ENCODE measurements around the gene KCNAB2.
A peak's percentile ranks its signal among the peaks of the same experiment; 100 is the strongest.

The KCNAB2 gene

DNA sequence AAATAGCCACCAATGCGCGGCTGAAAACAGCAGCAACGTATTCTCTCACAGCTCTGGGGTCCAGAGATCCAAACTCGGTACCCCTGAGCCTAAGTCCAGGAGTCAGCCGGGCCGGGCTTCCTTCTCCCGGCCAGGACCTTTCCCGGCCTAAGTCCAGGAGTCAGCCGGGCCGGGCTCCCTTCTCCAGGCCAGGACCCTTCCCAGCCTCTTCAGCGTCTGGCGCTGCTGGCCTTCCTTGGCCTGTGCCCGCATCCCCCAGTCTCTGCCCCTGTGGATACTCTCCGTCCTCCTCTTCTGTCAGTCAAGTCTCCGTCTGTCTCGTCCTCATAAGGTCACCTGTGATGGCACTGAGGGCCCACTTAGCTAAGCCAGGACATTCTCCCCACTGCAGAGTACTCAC, 32.2 kb downstream of the KCNAB2 start (continued):
- no peak for TF ChIP-seq CSRNP3 (CRISPR knock-in tag; IDR thresholded peaks at IDR 0.05)

GRCh38 chr1:6080469-6080868, 34.8 kb downstream of the KCNAB2 start:
- no peak for TF ChIP-seq TSHZ2 (CRISPR knock-in tag; IDR thresholded peaks at IDR 0.05)
- TF ChIP-seq GLIS3 (CRISPR knock-in tag; IDR thresholded peaks at IDR 0.05): no peak
- TF ChIP-seq CSRNP3 (CRISPR knock-in tag; IDR thresholded peaks at IDR 0.05): no peak
- no peak for TF ChIP-seq PPARA (CRISPR knock-in tag; IDR thresholded peaks at IDR 0.05; ENCODE audit: borderline replicate concordance)
- ATAC-seq: peak; percentile 27; the same call in 2 of the 3 replicates

DNA sequence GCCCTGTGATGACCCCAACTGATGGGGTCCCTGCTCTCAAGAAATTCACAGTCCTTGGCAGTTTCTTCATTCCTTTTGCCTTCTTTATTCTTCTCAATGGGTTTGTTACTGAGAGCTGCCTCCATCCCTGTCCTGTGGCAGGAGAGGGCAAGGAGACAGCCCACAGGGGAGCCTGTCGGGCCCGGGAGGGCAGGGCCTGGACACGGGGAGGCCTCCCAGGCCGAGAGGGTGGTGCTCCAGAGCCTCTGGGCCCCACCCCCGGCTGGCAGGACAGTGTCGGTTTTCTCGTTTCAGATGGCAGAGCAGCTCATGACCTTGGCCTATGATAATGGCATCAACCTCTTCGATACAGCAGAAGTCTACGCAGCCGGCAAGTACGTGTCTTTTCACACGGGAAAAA, 36.2 kb downstream of the KCNAB2 start:
- ATAC-seq: no peak
- no peak for TF ChIP-seq GLIS3 (CRISPR knock-in tag; IDR thresholded peaks at IDR 0.05)
- no peak for TF ChIP-seq BACH2 (CRISPR knock-in tag; IDR thresholded peaks at IDR 0.05; ENCODE audit: borderline replicate concordance)
- no peak for TF ChIP-seq ESRRG (CRISPR knock-in tag; IDR thresholded peaks at IDR 0.05)
- no peak for TF ChIP-seq CSDC2 (CRISPR knock-in tag; IDR thresholded peaks at IDR 0.05)
- TF ChIP-seq TOX (CRISPR knock-in tag; IDR thresholded peaks at IDR 0.05; ENCODE audit: borderline replicate concordance): no peak

- ATAC-seq: peak; percentile 64
- TF ChIP-seq ZFP3 (CRISPR knock-in tag; IDR thresholded peaks at IDR 0.05) (no peak), ARNTL (CRISPR knock-in tag; IDR thresholded peaks at IDR 0.05; ENCODE audit: borderline replicate concordance, low read depth) (no peak), CSRNP3 (CRISPR knock-in tag; IDR thresholded peaks at IDR 0.05) (no peak), ZFP30 (CRISPR knock-in tag; IDR thresholded peaks at IDR 0.05) (no peak)
- TF ChIP-seq, protein P1, sequence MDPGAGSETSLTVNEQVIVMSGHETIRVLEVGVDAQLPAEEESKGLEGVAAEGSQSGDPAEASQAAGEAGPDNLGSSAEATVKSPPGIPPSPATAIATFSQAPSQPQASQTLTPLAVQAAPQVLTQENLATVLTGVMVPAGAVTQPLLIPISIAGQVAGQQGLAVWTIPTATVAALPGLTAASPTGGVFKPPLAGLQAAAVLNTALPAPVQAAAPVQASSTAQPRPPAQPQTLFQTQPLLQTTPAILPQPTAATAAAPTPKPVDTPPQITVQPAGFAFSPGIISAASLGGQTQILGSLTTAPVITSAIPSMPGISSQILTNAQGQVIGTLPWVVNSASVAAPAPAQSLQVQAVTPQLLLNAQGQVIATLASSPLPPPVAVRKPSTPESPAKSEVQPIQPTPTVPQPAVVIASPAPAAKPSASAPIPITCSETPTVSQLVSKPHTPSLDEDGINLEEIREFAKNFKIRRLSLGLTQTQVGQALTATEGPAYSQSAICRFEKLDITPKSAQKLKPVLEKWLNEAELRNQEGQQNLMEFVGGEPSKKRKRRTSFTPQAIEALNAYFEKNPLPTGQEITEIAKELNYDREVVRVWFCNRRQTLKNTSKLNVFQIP (CRISPR knock-in tag; IDR thresholded peaks at IDR 0.05; ENCODE audit: borderline replicate concordance, low read depth): no peak
Measured at GRCh38 chr1:6082430-6082971, 36.8 kb downstream of the KCNAB2 start.

- no peak for ATAC-seq
- TF ChIP-seq, protein P2, sequence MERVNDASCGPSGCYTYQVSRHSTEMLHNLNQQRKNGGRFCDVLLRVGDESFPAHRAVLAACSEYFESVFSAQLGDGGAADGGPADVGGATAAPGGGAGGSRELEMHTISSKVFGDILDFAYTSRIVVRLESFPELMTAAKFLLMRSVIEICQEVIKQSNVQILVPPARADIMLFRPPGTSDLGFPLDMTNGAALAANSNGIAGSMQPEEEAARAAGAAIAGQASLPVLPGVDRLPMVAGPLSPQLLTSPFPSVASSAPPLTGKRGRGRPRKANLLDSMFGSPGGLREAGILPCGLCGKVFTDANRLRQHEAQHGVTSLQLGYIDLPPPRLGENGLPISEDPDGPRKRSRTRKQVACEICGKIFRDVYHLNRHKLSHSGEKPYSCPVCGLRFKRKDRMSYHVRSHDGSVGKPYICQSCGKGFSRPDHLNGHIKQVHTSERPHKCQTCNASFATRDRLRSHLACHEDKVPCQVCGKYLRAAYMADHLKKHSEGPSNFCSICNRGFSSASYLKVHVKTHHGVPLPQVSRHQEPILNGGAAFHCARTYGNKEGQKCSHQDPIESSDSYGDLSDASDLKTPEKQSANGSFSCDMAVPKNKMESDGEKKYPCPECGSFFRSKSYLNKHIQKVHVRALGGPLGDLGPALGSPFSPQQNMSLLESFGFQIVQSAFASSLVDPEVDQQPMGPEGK (CRISPR knock-in tag; IDR thresholded peaks at IDR 0.05; ENCODE audit: borderline replicate concordance): no peak
- no peak for TF ChIP-seq CSRNP3 (CRISPR knock-in tag; IDR thresholded peaks at IDR 0.05)
- no peak for TF ChIP-seq ZNF565 (CRISPR knock-in tag; conservative IDR thresholded peaks at IDR 0.05; ENCODE audit: low read depth)
- no peak for TF ChIP-seq CSDC2 (CRISPR knock-in tag; IDR thresholded peaks at IDR 0.05)
- TF ChIP-seq ISL1 (CRISPR knock-in tag; IDR thresholded peaks at IDR 0.05): no peak
- no peak for TF ChIP-seq ZNF8 (CRISPR knock-in tag; IDR thresholded peaks at IDR 0.05)
- TF ChIP-seq, protein P1 (CRISPR knock-in tag; IDR thresholded peaks at IDR 0.05; ENCODE audit: borderline replicate concordance, low read depth): no peak
- TF ChIP-seq ESRRG (CRISPR knock-in tag; IDR thresholded peaks at IDR 0.05): no peak
- TF ChIP-seq GLIS3 (CRISPR knock-in tag; IDR thresholded peaks at IDR 0.05): no peak
- TF ChIP-seq ZNF70 (CRISPR knock-in tag; IDR thresholded peaks at IDR 0.05): no peak
- TF ChIP-seq ZC3H10 (CRISPR knock-in tag; IDR thresholded peaks at IDR 0.05): no peak
- TF ChIP-seq SNAI2 (CRISPR knock-in tag; IDR thresholded peaks at IDR 0.05): no peak
- TF ChIP-seq TOX (CRISPR knock-in tag; IDR thresholded peaks at IDR 0.05; ENCODE audit: borderline replicate concordance): no peak
- TF ChIP-seq OSR1 (CRISPR knock-in tag; IDR thresholded peaks at IDR 0.05): no peak
Measured at GRCh38 chr1:6083385-6083784, 37.7 kb downstream of the KCNAB2 start.

Data from SK-N-SH treated with all-trans-retinoic acid at 6 μM for 48 hours (cell line).